Measurements from ENCODE around the gene CD7. TPM values are rescaled to one million over a fixed set of nuclear protein-coding genes. Genes with fewer than 3 reads are reported as not detected.
"Not testable (repeated sequence)": the region's sequence is repeated elsewhere in the genome, so short reads cannot be mapped to it uniquely, and the experiment has no call there.

Gene CD7
- total and polyA plus RNA-seq, 8 donors: 2.0 to 8.6 (median 3.7) TPM; not detected in 3

- intact Hi-C loops (cut with DNase I; ENCODE audit: low total_unique reads): no loop called here
- Histone ChIP-seq H3K27ac (no peak overlapping the region), H3K9me3 (no peaks in the 10 kb centered on the region), H3K4me3 (no peak overlapping the region), H3K27me3 (peaks cover 0 to 36% (median 0%) of the 10 kb centered on the region in 3 donors), H3K4me1 (peaks cover 0 to 19% (median 12%) of the 10 kb centered on the region in 4 donors), H3K36me3 (no peaks in the 10 kb centered on the region)
- DNase-seq: no peak
- TF ChIP-seq EP300 (IDR thresholded peaks at IDR 0.05) (no peak), POLR2AphosphoS5 (IDR thresholded peaks at IDR 0.05) (no peak), POLR2A (IDR thresholded peaks at IDR 0.05) (no peak), CTCF (IDR thresholded peaks at IDR 0.05) (no peak)
- WGBS, 5 donors: 54 to 65% (median 61%) methylated on average over 11 of the region's 11 CpGs
These were observed 31.5 kb upstream of the CD7 start for GRCh38 chr17:82348866-82349265.

GRCh38 chr17:82348434-82348833 is 31.0 kb upstream of the CD7 start:
- Histone ChIP-seq H3K4me1 (peaks cover 0 to 19% (median 12%) of the 10 kb centered on the region in 4 donors), H3K36me3 (no peaks in the 10 kb centered on the region), H3K9me3 (no peaks in the 10 kb centered on the region), H3K4me3 (no peak overlapping the region), H3K27me3 (peaks cover 0 to 33% (median 0%) of the 10 kb centered on the region in 3 donors), H3K27ac (no peak overlapping the region)
- 64 to 74% (median 67%) methylated on average over 8 to 9 of the region's 9 CpGs for WGBS, 5 donors
- intact Hi-C loops (cut with DNase I; ENCODE audit: low total_unique reads): no loop called here
- TF ChIP-seq POLR2A (IDR thresholded peaks at IDR 0.05) (no peak), EP300 (IDR thresholded peaks at IDR 0.05) (no peak), CTCF (IDR thresholded peaks at IDR 0.05) (no peak), POLR2AphosphoS5 (IDR thresholded peaks at IDR 0.05) (no peak)
- DNase-seq: no peak

GRCh38 chr17:82347994-82348393 is 30.6 kb upstream of the CD7 start:
- DNase-seq; H3K27ac ChIP-seq; H3K4me3 ChIP-seq; H3K36me3 ChIP-seq; intact Hi-C loops (cut with DNase I; ENCODE audit: low total_unique reads); H3K9me3 ChIP-seq: not testable (repeated sequence)
- peaks cover 0 to 31% (median 0%) of the 10 kb centered on the region in 3 donors for H3K27me3 ChIP-seq
- 78 to 84% (median 82%) methylated on average over 11 of the region's 11 CpGs for WGBS, 5 donors
- peaks cover 0 to 19% (median 12%) of the 10 kb centered on the region in 4 donors for H3K4me1 ChIP-seq

- Histone ChIP-seq H3K4me3 (no peak overlapping the region), H3K27ac (no peak overlapping the region), H3K4me1 (peaks cover 0 to 13% (median 7%) of the 10 kb centered on the region in 4 donors), H3K27me3 (peaks cover 0 to 31% (median 0%) of the 10 kb centered on the region in 3 donors), H3K9me3 (no peaks in the 10 kb centered on the region), H3K36me3 (no peaks in the 10 kb centered on the region)
- WGBS, 5 donors: 58 to 72% (median 62%) methylated on average over 27 to 28 of the region's 28 CpGs
- intact Hi-C loops (cut with DNase I; ENCODE audit: low total_unique reads): no loop called here
- TF ChIP-seq POLR2A (IDR thresholded peaks at IDR 0.05) (no peak), EP300 (IDR thresholded peaks at IDR 0.05) (no peak), CTCF (IDR thresholded peaks at IDR 0.05) (no peak)
- no peak for DNase-seq
These were observed 29.2 kb upstream of the CD7 start for GRCh38 chr17:82346342-82347300.

Measured in stomach (tissue), 9 donors.